GM12875 (cell line): ENCODE results near the gene ITGA2.
A peak's percentile ranks its signal among the peaks of the same experiment; 100 is the strongest.

Experiments used
- H3K4me3 ChIP-seq: one replicate; pipeline ENCODE4 v1.5.1; 2011; ENCODE audit warnings: low read depth, low read length, control low read depth
- CTCF ChIP-seq: IDR thresholded peaks from 2 replicates; pipeline ENCODE4 v1.5.1; 2011; ENCODE audit warnings: low read depth, mild to moderate bottlenecking, control low read depth, inconsistent platforms, low read length, moderate library complexity, borderline replicate concordance; ENCODE audit not compliant: insufficient read depth

ITGA2 gene

GRCh38 chr5:52989781-52990527, 802 bp downstream of the ITGA2 start:
- H3K4me3 ChIP-seq = peak overlapping the region; percentile 12
- no peak for TF ChIP-seq CTCF

GRCh38 chr5:52990528-52990925, 1.4 kb downstream of the ITGA2 start:
- H3K4me3 ChIP-seq = no peak overlapping the region

GRCh38 chr5:52993367-52993766, 4.2 kb downstream of the ITGA2 start:
- TF ChIP-seq CTCF = no peak
- H3K4me3 ChIP-seq = no peak overlapping the region

More at GRCh38 chr5:52990528-52990925, 1.4 kb downstream of the ITGA2 start:
- no peak for TF ChIP-seq CTCF

GRCh38 chr5:52994266-52994665, 5.1 kb downstream of the ITGA2 start:
- H3K4me3 ChIP-seq = no peak overlapping the region
- no peak for TF ChIP-seq CTCF

GRCh38 chr5:52995095-52995494, 5.9 kb downstream of the ITGA2 start:
- H3K4me3 ChIP-seq = no peak overlapping the region
- TF ChIP-seq CTCF = no peak

- H3K4me3 ChIP-seq = no peak overlapping the region
- TF ChIP-seq CTCF = no peak
Measured at GRCh38 chr5:52995914-52996313, 6.8 kb downstream of the ITGA2 start.

GRCh38 chr5:52996979-52997378, 7.8 kb downstream of the ITGA2 start:
- no peak for TF ChIP-seq CTCF
- no peak overlapping the region for H3K4me3 ChIP-seq
